Posterior cingulate gyrus (tissue), 11 donors: ENCODE data around the gene DCTN4.
A peak's percentile ranks its signal among the peaks of the same experiment; 100 is the strongest.
"Not testable (repeated sequence)": the region's sequence is repeated elsewhere in the genome, so short reads cannot be mapped to it uniquely, and the experiment has no call there.

Experiments
- DNase-seq, 10 donors: peaks; one replicate each; pipeline versions ENCODE4 v3.0.0 to v3.0.0-alpha.2; 2020 to 2021; ENCODE audit warnings: mixed read lengths in 3 of 10
- intact Hi-C: fragments of 100-400 bp; cut with DNase I; formaldehyde crosslinking; loops from one replicate; pipeline ENCODE4 v1.15.1; 2023

The DCTN4 gene

DNA sequence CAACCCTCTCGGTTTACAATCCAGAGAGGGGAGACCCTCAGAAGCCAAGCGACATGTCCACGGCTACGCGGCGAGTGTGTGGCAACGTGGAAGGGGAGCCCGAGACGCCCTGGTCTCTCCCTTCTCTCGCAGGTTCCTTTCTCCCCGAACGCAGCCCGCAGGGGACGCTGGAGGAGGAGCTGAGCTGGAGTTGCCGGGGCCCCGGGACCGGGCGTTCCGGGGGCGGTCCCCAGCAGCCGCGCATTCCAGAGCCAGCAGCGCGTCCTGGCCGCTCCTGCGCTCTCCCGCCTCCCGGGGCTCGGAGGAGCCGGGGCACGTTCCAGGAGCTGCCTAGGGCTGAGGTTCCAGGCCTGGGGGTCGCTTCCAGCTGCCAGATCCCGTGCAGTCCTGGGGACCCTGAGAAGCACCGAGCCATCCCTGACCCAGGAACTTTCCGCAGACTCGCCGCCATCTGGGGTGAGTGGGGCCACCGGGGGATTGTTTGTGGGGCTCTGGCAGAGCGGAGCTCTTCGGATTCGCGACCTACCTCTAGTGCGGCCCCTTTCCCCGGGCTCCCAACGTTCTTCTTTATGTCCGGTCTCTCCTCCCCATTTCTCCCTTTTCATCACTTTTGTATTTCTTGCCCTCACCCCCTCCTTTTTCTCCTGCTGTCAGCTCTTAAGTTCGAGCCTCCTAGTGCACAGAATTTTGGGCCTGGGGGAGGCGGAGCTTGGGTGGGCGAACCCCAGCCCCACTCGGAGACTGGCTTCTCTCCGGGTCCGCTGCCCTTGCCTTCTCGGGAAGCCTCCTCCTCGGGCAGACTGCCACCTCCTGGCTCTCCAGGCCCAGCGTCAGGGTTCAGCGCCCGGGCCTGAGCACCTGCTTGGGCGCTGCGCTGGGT is 19.9 kb upstream of the DCTN4 start, which contains the start of gene SMIM3:
Gene SMIM3, plus strand, starts transcription at position 241 of the 880 bp plus-strand sequence. CDS start 16,684 bp downstream, outside the sequence.
- peak; percentile 31 to 94 (median 59) for DNase-seq
- intact Hi-C loops: no loop called here

DNA sequence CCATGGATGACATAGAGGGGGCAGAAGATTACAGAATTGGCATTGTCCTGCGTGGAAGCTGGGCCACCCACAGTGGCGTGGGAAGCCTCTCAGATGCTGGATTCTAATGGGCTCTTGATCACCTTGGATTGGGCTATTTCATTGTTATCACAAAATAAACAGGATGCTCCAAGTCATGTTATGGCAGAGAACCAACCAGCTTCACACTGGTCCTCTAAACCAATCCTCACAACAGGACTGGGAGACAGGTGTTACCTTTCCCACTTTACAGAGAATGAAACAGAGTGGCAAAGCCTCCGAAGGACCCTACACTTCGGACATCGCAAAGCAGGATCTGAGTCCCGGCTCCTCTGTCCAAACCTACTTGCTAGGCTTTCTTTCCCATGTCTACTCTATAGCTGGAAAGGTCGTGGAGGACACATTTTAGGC is 19.3 kb upstream of the DCTN4 start:
- intact Hi-C loops: no loop called here
- DNase-seq: no peak

DNA sequence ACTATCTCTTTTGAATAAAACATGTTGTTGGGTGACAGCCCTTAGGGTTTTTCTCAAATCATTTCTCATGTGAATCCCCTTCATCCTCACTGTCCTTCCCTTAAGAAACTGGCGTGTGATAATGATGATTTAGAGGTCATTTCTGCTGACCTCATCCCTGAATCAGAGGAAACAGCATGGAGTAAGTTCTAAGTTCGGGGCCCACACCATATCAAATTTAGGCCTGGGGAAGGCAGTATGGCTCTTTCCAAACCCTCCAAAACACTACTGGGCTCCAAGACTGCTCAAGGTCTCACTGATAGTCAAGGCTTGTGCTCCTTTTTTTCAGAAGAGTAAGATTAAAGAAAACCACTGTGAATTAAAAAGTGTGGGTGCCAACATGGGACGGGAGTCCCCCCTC is 18.9 kb upstream of the DCTN4 start:
- no peak for DNase-seq
- intact Hi-C loops: no loop called here

DNA sequence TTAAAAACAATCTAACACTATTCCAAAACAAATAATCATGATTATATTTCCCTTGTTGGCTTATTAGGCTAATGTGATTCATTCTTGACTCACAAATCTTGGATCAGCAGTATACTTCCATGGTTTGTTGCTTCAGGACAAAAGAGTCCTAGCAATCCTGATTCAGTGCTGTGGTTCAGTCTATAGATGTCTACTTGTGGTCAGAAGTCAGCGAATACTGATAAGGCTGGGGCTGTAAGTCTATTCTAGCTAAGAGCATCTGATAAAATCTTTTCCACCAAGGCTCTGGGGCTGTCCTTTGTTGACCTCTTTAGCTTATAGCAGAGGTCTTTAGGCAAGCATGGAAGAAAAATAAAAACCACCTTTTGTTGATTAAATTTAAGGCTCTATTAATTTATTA is 15.3 kb upstream of the DCTN4 start:
- no peak for DNase-seq
- intact Hi-C loops: no loop called here

DNA sequence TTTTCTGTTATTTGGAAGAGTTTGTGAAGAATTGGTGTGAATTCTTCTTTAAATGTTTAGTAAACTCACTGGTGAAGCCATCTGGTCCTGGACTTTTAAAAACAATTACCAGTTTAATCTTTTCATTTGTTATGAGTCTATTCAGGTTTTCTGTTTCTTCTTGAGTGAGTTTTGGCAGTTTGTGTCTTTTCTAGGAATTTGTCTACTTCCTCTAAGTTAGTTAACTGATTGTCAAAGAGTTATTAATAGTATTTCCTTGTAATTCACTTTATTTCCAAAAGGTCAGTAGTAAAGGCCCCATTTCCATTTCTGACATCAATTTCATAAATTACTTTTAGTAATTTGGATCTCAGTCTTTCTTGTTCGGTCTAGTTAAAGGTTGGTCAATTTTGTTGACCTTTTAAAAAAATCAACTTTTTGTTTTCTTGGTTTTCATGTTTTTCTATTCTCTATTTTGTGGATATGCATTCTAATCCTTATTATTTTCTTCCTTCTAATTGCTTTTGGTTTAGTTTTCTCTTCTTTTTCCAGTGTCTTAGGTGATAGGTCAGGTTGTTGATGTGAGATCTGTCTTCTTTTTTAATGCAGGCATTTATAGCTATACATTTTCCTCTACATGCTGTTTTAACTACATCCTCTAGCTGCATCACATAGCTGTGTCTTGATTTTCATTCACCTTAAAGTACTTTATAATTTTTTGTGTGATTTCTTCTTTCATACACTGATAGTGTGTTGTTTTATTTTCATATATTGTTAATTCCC is 12.4 kb upstream of the DCTN4 start:
- intact Hi-C loops: no loop called here
- no peak for DNase-seq

DNA sequence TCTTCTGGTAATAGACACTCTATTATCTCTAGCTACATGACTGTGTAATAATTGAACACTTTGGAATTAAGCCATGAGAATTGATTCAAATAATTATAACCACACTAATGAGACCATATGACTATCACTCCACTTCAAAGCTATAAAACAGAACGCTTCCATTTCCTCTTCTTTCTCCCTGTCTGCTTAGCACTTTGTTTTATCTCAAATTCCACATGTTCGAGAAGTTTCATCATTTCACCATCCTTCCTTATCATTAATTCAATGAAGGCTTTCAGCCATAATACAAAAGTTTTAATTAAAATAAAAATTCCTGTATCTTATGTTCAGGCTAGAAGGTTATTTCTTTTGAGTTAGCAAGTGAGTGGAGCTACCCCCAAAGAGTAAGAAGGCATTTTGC is 7.4 kb upstream of the DCTN4 start:
- DNase-seq: no peak
- intact Hi-C loops: no loop called here

DNA sequence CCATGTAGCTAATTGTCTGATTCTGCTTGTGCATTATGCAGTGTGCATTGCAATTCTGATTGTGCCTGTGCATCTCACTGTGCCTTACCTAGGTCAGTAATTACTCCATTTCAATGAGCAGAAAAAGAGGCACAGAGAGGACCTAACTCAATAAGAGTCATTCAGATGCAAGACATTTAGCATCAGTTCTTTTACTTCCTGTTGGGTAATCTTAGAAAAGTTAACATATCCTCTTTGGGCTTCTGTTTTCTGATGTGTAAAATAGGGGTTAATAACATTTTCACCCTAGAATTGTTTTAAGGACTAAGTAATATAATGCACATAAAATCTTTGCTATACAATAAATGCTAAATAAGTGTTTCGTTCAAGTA is 7.0 kb upstream of the DCTN4 start:
- intact Hi-C loops: no loop called here
- DNase-seq: no peak

DNA sequence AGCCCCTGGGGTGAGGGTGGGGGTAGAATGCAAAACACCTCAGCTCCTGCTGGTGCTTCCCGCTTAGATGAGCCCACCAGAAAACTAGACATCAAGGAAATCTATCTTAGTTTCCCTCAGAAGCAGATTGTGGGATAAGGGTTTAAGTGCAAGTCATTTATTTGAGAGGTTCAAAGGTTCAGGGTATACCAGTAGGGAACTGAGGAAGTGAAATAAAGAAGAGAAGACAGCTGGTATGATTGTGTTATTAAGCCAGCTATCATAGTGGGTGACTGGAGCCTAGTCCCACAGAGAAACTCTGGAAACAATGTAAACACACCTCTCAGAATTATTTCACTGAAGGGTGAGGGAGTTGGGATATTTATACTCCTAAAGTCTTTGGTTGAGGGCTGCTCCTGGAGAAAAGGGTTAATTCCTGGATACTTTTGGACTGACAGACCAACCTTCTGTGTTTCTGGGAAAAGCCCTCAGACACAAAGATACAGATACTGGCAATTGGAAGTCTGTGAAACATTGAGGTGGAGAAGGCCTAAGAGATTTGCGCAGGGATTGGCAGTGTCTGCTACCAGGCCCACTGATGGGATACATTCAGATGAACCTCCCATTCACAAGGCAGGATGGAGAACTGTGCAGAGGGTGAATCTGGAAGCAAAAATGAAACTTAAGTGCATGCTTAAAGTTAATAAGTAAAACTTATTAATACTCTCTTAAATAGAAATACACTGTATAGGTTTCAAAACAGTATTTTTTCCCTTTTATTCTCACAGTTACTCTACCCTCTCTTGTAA is 6.4 kb upstream of the DCTN4 start:
- DNase-seq: no peak

DNA sequence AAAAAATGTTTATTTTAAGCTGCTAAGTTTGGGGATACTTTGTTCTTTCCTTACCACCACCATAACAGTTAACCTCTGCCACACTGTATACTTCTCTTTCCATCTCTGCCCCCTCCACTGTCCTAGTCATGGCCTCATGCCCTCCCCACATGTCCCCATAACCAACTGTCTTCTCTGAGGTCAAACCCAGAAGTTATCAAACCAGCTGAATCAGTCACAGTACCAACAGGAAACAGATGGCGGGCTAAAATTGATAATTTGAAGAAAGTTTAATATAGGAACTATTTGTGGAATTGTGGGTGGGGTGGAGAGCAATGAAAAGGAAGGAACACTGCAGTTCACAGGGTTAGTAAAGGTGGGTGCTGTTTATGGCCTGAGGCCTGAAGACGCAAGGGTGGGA is 5.7 kb upstream of the DCTN4 start:
- no peak for DNase-seq

More for the DNA sequence above, 6.4 kb upstream of the DCTN4 start:
- intact Hi-C loops: no loop called here

DNA sequence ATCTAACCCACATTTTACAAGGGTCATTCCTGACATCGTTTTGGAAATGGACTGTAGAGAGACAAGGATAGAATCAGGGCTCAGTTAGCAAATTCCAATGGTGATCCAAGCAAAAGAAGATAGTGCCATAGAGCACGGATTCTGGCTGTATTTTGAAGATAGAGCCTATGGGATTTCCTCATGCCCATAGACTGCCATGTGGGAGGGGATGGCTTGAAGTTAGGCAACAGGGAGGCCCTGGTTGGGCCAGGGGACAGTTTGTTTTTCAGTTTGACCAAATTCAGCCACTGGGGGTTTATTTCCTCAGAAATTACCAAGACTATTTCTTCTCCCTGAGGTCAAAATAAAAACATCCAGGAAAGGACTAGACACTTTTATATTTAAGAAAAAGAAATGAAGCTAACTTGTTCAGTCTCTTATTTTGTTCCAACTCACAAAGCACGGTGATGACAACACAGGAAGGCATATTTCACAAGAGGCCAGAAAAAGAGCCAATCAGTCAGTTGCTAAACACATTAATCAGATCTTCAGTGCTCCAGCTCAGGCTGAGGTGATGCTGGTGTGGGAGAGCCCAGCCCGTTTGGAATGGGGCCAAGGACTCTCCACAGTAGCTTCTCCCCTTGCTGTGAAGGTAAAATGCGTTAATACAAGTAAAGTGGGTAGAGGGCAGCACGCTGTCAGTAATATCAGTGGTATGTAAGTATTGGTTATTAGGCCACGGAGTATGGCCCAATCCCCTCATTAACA is 4.4 kb upstream of the DCTN4 start:
- no peak for DNase-seq

More for the DNA sequence above, 5.7 kb upstream of the DCTN4 start:
- intact Hi-C loops: no loop called here

DNA sequence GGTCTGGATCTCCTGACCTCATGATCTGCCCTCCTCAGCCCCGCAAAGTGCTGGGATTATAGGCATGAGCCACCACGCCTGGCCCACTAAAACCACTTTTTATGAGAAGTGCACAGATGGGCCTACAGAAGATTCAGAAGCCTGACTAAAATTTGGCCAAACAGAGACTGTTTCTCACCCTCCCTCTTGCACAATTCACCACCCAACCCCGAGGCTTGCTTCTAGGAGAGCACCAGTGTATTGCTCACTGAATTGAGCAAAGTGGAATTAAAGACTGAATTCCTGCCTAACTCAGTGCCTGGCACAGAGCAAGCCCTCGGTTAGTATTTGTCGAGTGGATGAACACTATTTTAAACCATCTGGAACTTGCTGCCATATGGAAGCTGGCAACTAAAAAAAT is 3.4 kb upstream of the DCTN4 start:
- no peak for DNase-seq
- intact Hi-C loops: no loop called here

More for the DNA sequence above, 4.4 kb upstream of the DCTN4 start:
- intact Hi-C loops: no loop called here

DNA sequence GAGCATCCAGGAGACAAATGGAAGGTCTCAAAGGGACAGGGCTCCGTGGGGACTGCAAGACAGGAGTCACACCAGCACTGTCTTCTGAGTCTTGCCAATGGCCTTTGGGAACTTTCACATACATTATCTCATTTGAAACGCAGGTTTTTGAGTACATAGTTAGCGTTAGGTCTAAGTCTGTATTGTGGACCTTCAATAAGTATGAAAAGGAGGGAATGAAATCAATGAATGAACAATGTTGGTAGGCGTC is 442 bp upstream of the DCTN4 start:
- intact Hi-C loops: loop anchor here (2.0 kb wide), 1 partner anchor 58 kb away; the partner anchor contains the start of gene RBM22
- no peak for DNase-seq

DNA sequence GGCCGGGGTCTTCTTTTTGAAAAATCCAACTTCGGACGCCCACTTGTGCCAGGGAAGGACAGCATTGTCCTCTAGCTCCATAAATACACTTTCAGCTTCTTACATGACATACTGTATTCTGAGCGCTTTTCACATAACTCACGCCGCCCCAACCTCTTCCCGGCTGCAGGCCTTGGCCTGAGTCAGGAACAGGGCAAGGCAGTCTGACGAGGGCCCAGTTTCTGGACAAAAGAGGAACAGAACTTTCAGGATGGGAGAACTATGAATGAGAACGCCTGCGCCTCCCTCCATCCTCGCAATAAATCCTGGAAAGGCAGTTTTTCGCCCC is 650 bp downstream of the DCTN4 start:
- intact Hi-C loops: loop anchor here (2.0 kb wide), 1 partner anchor 57 kb away; the partner anchor contains the start of gene RBM22
- DNase-seq: peak in 1 of 10 donors; percentile 11

DNA sequence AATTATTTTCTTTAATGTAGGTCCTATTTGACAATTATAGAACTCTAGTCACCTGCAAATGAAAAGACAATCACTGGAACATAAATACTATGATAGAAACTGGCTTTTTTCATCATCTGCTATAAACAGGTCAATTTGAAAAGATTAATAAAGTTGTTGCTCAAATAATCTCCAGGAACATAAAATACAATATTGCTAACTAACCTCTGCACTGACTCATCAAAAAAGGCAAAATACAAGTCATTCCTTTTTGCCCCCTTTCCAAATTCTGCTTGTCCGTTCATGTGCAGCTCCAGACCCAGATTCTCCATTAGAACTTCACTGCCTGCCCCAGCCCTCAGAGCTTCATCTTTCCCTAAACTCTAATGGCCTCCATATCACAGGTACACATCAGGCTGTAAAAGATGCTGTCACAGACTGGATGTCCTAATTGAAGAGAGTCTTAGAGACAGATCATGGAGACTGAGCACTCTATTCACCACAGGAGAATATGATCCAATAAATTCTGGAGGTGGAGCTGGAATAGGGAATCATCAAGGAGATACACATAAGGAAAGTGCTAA is 1.6 kb downstream of the DCTN4 start:
- no peak for DNase-seq
- intact Hi-C loops: no loop called here

DNA sequence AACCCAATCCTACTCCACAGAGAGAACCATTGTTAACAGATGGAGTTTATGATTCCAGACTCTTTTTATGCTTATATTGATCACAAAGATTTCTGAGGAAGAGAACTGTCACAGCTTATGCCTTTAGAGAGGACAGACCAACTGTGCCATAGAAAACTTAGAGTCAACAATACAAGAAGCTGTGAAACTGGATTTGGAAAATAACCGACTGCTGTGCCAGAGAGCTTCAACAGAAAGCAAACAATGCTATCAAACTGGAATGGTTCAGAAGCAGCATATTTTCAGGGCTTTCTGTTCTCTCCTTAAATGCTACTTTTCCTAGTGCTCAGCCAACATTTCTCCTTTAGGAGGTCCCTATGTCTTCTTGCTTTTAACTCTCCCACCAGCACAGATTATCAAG is 5.0 kb downstream of the DCTN4 start:
- no peak for DNase-seq
- intact Hi-C loops: loop anchor here (5.0 kb wide), 1 partner anchor 97 kb away; no protein-coding TSS in a partner anchor

DNA sequence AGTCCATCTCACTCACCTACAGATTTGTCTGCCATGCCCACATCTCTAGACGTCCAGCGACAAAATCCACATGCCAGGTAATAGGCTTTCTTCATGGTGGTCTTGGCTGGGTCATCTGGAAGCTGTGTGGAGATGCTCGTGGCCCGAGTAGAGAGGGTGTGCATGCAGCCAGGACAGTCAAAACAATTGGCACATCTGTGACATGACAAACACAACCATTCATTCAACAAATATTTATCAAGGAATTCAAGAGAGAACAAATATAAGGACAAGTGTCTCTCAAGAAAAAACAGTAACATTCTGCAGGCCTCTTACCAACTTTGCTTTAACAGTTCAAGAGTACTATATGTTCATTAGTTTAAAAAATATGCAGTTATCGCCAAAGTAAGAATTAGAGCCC is 5.4 kb downstream of the DCTN4 start:
- no peak for DNase-seq
- intact Hi-C loops: loop anchor here (5.0 kb wide), 1 partner anchor 96 kb away; no protein-coding TSS in a partner anchor

DNA sequence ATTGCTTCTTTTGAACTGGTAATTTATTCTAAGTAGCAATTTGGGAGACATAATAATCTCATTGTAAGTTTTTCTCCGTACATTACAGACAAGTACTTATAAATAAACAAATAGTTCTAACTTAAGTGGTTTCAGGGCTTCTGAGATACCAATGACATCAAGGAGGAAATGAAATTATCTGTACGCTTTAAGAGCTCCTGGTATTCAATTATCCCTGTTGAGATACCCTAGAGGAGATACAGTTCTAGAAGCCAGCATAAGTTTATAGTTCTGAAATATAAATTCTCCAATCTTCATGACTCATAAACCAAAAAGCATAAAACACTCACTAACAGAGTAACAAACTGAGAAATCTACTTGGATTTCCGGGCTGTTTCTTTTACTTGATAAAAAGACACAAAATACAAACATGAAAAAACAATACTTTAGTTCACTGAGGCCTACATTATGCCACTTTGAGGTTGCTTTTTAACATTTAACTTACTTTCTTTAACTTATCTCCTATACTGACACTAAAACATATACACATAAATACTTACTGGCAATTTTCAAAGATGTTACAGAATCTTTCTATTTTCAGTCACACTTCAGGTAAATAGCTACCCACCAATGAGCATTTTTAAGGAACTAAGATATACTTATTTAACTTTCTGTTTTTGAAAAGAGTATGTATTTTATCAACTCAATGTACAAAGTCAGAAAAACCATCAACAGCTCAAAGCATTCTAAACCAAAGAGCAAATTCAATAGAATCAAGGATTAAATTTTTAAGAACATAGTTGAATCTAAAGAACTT is 7.5 kb downstream of the DCTN4 start:
- intact Hi-C loops: loop anchor here (5.0 kb wide), 1 partner anchor 94 kb away; no protein-coding TSS in a partner anchor
- DNase-seq: no peak

DNA sequence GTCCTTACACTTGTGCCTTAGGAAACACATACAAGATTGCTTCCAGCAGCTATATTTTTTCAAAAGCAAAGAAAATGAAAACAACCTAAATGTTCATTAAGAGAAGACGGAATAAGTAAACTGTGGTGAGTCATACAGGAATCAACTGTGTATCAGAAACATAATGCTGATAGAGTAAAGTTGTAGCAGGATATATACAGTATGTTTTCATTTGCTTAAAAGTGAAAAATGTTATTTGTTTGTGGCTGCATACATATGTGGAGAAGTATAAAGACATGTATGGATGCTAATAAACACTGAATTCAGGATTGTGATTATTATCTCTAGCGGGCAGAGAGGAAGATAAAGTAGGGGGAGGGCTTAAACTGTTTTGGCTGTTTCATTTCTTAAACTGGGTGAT is 8.3 kb downstream of the DCTN4 start:
- no peak for DNase-seq
- intact Hi-C loops: loop anchor here (5.0 kb wide), 1 partner anchor 93 kb away; no protein-coding TSS in a partner anchor

DNA sequence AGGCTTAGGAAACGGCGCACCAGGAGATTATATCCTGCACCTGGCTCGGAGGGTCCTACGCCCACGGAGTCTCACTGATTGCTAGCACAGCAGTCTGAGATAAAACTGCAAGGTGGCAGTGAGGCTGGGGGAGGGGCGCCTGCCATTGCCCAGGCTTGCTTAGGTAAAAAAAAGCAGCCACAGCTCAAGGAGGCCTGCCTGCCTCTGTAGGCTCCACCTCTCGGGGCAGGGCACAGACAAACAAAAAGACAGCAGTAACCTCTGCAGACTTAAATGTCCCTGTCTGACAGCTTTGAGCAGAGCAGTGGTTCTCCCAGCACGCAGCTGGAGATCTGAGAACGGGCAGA is 15.7 kb downstream of the DCTN4 start:
- DNase-seq, intact Hi-C loops: not testable (repeated sequence)
